Lower leg skin (tissue), 4 donors: ENCODE data around the gene TOP1. TPM values are rescaled to one million over a fixed set of nuclear protein-coding genes. Genes with fewer than 3 reads are reported as not detected.
A peak's percentile ranks its signal among the peaks of the same experiment; 100 is the strongest.

ENCODE experiments used
- DNase-seq, 2 donors: peaks; one replicate each; pipeline ENCODE4 v3.0.0-alpha.2; 2019; ENCODE audit warnings: low spot score in 2 of 2
- H3K4me3 ChIP-seq: fragments of 200-600 bp; sonication (generic); 2 replicates; pipeline ENCODE4 v1.5.1; 2017; ENCODE audit warnings: mild to moderate bottlenecking, low read depth; ENCODE audit not compliant: poor library complexity, severe bottlenecking
- POLR2A ChIP-seq, 2 donors: fragments of 450-650 bp; IDR thresholded peaks; one replicate each; pipeline ENCODE4 v1.6.1; 2016 to 2017; ENCODE audit warnings: antibody characterized with exemption in 2 of 2, mild to moderate bottlenecking in 1 of 2, moderate library complexity in 1 of 2
- WGBS, 2 donors: methylation state at CpG; one replicate each; pipeline ENCODE4 v1.1.5; 2018; 5-methylcytosine and 5-hydroxymethylcytosine counted together
- intact Hi-C: fragments of 100-400 bp; cut with DNase I; formaldehyde crosslinking; loops from one replicate; pipeline ENCODE4 v1.15.0; 2023; ENCODE audit warnings: low total_unique reads
- total RNA-seq, 4 donors: library from RNA; depleted of rRNA; stranded (reverse); fragments of >200 nt; gene quantifications; one replicate each; pipeline ENCODE4 v1.1.0, GENCODE V29; 2016
- TF ChIP-seq, protein P1 (sequence below), 3 donors: fragments of 450-650 bp; IDR thresholded peaks; one replicate each; pipeline ENCODE4 v1.5.1; 2016; ENCODE audit warnings: antibody characterized with exemption in 3 of 3, mild to moderate bottlenecking in 3 of 3, moderate library complexity in 2 of 3

The TOP1 gene
- total RNA-seq, 4 donors from 2014 or later = 29.8 to 37.1 (median 31.9) TPM

GRCh38 chr20:40983898-40984297 lies 44.7 kb upstream of the TOP1 start:
- TF ChIP-seq, protein P1, sequence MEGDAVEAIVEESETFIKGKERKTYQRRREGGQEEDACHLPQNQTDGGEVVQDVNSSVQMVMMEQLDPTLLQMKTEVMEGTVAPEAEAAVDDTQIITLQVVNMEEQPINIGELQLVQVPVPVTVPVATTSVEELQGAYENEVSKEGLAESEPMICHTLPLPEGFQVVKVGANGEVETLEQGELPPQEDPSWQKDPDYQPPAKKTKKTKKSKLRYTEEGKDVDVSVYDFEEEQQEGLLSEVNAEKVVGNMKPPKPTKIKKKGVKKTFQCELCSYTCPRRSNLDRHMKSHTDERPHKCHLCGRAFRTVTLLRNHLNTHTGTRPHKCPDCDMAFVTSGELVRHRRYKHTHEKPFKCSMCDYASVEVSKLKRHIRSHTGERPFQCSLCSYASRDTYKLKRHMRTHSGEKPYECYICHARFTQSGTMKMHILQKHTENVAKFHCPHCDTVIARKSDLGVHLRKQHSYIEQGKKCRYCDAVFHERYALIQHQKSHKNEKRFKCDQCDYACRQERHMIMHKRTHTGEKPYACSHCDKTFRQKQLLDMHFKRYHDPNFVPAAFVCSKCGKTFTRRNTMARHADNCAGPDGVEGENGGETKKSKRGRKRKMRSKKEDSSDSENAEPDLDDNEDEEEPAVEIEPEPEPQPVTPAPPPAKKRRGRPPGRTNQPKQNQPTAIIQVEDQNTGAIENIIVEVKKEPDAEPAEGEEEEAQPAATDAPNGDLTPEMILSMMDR (IDR thresholded peaks at IDR 0.05) = no peak
- TF ChIP-seq POLR2A (IDR thresholded peaks at IDR 0.05) = no peak
- H3K4me3 ChIP-seq = no peak overlapping the region
- no peak for DNase-seq
- WGBS, 2 donors = 89 to 92% methylated on average over 2 of the region's 2 CpGs
- intact Hi-C loops = no loop called here

- no peak overlapping the region for H3K4me3 ChIP-seq
- peak in 1 of 2 donors; percentile 71 for DNase-seq
- 93 to 94% methylated on average over 4 of the region's 4 CpGs for WGBS, 2 donors
- TF ChIP-seq, protein P1 (IDR thresholded peaks at IDR 0.05) = no peak
- no peak for TF ChIP-seq POLR2A (IDR thresholded peaks at IDR 0.05)
- intact Hi-C loops = no loop called here
These were observed 44.1 kb upstream of the TOP1 start for GRCh38 chr20:40984496-40984895.

- 86 to 87% methylated on average over 2 of the region's 2 CpGs for WGBS, 2 donors
- no peak for TF ChIP-seq POLR2A (IDR thresholded peaks at IDR 0.05)
- TF ChIP-seq, protein P1 (IDR thresholded peaks at IDR 0.05) = no peak
- no peak overlapping the region for H3K4me3 ChIP-seq
- intact Hi-C loops = no loop called here
- DNase-seq = no peak
These were observed 41.8 kb upstream of the TOP1 start for GRCh38 chr20:40986774-40987173.

DNA sequence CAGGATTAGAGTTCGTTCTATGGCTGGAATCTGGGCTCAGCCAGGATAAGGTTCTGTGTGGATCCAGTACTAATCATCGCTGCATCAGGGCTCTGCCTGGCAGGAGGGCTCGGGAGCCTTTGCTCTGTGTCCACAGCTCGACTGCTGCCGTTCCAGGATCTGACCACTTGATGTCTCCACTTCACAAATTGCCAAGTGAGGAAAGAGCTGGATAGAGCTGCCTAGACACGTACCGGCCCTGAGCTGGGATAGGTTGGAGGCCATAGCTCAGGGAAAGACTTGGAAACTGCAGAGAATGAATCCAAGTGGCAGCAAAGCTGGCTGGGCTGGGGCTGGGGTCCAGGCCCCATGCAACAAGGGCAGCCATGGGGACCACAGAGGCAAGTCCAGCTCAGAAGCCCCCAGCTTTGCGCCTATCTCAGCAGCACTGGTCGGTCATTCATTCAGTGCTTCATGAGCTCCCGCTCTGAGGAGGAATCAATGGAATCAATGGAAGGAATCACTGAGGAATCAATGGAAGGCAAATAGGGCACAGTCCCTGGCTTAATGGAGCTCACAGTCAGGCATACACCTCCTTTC lies 38.0 kb upstream of the TOP1 start:
- no peak overlapping the region for H3K4me3 ChIP-seq
- TF ChIP-seq, protein P1 (IDR thresholded peaks at IDR 0.05) = peak in 1 of 3 donors; percentile 76
- TF ChIP-seq POLR2A (IDR thresholded peaks at IDR 0.05) = no peak
- 29 to 30% methylated on average over 10 of the region's 10 CpGs for WGBS, 2 donors
- peak; percentile 82 to 93 for DNase-seq
- intact Hi-C loops = loop anchor here (5.0 kb wide), 1 partner anchor 102 kb away; no protein-coding TSS in a partner anchor

DNA sequence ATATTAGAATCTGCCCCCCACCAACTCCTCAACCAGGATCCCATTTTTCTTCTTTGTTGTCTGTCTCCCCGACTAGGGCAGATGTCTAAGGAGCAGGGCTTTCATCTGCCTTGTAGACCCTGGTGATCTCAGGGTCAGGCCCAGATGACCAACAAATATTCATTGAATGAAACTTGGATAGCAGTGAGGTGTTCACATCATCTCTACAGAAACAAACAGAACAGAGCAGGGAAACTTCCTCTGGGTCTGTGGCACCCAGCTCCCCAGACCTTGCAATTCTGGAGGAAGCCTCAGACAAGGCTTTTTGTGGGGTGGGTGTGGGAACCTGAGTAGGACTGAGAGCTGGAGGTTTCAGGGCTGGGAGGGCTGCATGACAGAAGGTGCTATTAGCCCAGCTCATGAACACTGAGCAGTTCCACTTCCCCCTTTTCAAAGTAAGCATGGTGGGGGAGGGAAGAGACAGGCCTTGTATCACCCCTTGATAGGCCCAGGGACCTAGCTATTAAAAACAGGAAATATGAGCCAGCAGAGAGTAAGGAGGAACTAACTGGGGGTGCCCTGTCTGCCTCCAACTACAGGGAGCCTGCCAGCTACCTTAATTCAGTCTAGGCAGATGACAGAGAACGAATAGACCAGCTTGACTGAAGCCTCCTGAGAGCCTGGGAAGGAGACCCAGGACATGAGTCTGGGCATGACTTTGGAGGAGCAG lies 37.3 kb upstream of the TOP1 start:
- TF ChIP-seq, protein P1 (IDR thresholded peaks at IDR 0.05) = no peak
- TF ChIP-seq POLR2A (IDR thresholded peaks at IDR 0.05) = no peak
- WGBS, 2 donors = 62 to 84% methylated on average over 2 of the region's 2 CpGs
- intact Hi-C loops = loop anchor here (5.0 kb wide), 1 partner anchor 101 kb away; no protein-coding TSS in a partner anchor
- no peak overlapping the region for H3K4me3 ChIP-seq
- DNase-seq = peak in 1 of 2 donors; percentile 81
